Activated T-helper 1 cell treated with anti-CD3 and anti-CD28 coated beads, Interleukin-12 subunit alpha, Interleukin-12 subunit beta, Interleukin-2, Interleukin-4 antibody, amounts not matched to agents 30 ng/mL and 10 ng/mL and 1 ng/mL, durations not matched to agents 14 hours and 24 hours and 36 hours (primary cell): ENCODE data around the gene CHD9. TPM values are rescaled to one million over a fixed set of nuclear protein-coding genes. Genes with fewer than 3 reads are reported as not detected.

ENCODE experiments used
- DNase-seq: peaks from one replicate; pipeline ENCODE4 v3.0.0; 2021; ENCODE audit warnings: low spot score
- H3K27ac Mint-ChIP-seq: one replicate; pipeline ENCODE4 v1.8.0; 2021; ENCODE audit warnings: mild to moderate bottlenecking, mixed read lengths
- H3K27me3 Mint-ChIP-seq: one replicate; pipeline ENCODE4 v1.8.0; 2022; ENCODE audit warnings: mild to moderate bottlenecking, moderate library complexity, mixed read lengths; ENCODE audit not compliant: insufficient read depth
- H3K36me3 Mint-ChIP-seq: one replicate; pipeline ENCODE4 v1.8.0; 2021; ENCODE audit warnings: low read depth, mixed read lengths
- H3K4me1 Mint-ChIP-seq: one replicate; pipeline ENCODE4 v1.8.0; 2021; ENCODE audit warnings: low read depth, mixed read lengths
- H3K4me3 Mint-ChIP-seq: one replicate; pipeline ENCODE4 v1.8.0; 2021; ENCODE audit warnings: mild to moderate bottlenecking, moderate library complexity, mixed read lengths
- H3K9me3 Mint-ChIP-seq: one replicate; pipeline ENCODE4 v1.8.0; 2021; ENCODE audit warnings: mixed read lengths
- intact Hi-C: fragments of 100-400 bp; cut with micrococcal nuclease; formaldehyde crosslinking; loops from one replicate; pipeline ENCODE4 v1.15.1; 2024
- total RNA-seq: library from RNA; stranded (reverse); gene quantifications from 2 replicates; pipeline ENCODE4 v1.2.3, GENCODE V29; 2022

Gene CHD9, protein sequence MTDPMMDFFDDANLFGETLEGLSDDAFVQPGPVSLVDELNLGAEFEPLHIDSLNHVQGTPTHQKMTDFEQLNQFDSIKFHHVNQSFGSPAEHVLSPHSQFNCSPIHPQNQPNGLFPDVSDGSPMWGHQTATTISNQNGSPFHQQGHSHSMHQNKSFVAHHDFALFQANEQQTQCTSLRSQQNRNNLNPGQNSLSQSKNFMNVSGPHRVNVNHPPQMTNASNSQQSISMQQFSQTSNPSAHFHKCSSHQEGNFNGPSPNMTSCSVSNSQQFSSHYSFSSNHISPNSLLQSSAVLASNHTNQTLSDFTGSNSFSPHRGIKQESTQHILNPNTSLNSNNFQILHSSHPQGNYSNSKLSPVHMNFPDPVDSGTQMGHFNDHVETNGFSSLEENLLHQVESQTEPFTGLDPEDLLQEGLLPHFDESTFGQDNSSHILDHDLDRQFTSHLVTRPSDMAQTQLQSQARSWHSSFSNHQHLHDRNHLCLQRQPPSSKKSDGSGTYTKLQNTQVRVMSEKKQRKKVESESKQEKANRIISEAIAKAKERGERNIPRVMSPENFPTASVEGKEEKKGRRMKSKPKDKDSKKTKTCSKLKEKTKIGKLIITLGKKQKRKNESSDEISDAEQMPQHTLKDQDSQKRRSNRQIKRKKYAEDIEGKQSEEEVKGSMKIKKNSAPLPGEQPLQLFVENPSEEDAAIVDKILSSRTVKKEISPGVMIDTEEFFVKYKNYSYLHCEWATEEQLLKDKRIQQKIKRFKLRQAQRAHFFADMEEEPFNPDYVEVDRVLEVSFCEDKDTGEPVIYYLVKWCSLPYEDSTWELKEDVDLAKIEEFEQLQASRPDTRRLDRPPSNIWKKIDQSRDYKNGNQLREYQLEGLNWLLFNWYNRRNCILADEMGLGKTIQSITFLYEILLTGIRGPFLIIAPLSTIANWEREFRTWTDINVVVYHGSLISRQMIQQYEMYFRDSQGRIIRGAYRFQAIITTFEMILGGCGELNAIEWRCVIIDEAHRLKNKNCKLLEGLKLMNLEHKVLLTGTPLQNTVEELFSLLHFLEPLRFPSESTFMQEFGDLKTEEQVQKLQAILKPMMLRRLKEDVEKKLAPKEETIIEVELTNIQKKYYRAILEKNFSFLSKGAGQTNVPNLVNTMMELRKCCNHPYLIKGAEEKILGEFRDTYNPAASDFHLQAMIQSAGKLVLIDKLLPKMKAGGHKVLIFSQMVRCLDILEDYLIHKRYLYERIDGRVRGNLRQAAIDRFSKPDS (N-terminal part only)
- total RNA-seq: 17.0 and 18.3 TPM in 2 replicates

- peak within 1 kb of the TSS; percentile 84 for H3K27ac Mint-ChIP-seq
- peak within 1 kb of the TSS; percentile 89 for H3K4me3 Mint-ChIP-seq
- H3K27me3 Mint-ChIP-seq: no peaks in the 10 kb centered on the region
- intact Hi-C loops: loop anchor here (1.0 to 10.0 kb wide), 13 partner anchors 44 to 690 kb away; partner anchors contain the start of genes AKTIP, FTO and RPGRIP1L
- H3K9me3 Mint-ChIP-seq: no peaks in the 10 kb centered on the region
- H3K36me3 Mint-ChIP-seq: no peaks in the 10 kb centered on the region
- DNase-seq: peak; percentile 71
- peaks cover 25% of the 10 kb centered on the region for H3K4me1 Mint-ChIP-seq
Measured at GRCh38 chr16:53054670-53055485, at the start of gene CHD9. TSS of gene CHD9 (plus strand) at chr16:53054991. CDS start at chr16:53156090, 101,099 bp downstream.

GRCh38 chr16:53007095-53007494, 47.7 kb upstream of the CHD9 start:
- Mint-ChIP-seq H3K9me3 (no peaks in the 10 kb centered on the region), H3K27ac (no peak overlapping the region), H3K27me3 (no peaks in the 10 kb centered on the region), H3K4me1 (no peaks in the 10 kb centered on the region), H3K4me3 (no peak overlapping the region), H3K36me3 (no peaks in the 10 kb centered on the region)
- no peak for DNase-seq
- intact Hi-C loops: no loop called here

DNA sequence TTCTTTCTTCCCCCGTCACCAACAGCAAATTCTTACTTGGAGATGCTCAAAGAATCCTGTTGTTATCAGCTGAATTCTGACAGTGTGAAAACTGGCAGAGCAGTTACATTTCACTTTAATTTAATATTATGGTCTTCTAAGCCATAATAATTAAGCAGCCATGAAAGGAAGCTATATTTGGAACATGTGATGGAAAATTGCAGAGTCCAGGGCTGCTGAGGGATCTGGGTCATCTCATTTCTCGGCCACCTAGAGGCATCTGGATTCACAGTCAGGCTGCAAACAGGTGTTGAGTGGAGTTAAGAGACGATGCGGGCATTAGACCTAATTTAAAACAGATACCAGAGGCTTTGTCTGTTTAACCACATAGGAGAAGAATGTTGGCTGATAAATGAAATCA, 40.5 kb upstream of the CHD9 start:
- Mint-ChIP-seq H3K27ac (no peak overlapping the region), H3K36me3 (no peaks in the 10 kb centered on the region), H3K27me3 (peaks cover 2% of the 10 kb centered on the region)

DNA sequence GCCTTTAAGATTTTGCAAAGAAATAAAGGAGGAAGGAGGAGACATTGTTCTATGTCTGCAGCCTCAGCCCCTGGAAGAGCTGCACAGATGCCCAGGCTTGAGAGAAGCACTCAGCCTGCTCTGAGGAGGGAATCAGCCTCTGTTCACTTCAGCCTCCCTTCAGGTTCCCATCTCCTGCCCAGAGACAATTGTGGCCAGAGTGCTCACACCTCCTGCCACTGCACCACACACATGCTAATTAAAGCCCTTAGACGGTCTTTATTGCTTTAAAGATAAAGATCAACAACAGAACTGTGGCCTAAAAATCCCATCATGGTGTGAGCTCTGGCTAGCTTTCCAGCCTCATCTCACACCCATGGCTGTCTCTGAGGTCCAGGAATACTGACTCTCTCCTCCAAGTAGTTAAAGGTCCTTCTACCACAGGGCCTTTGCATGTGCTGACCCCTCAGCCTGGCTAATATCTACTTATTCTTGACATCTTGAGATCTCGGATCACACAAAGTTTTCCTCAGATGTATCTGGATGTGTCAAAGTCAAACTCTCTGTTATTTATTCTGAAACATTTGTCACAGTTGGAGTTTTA, 35.9 kb upstream of the CHD9 start:
- Mint-ChIP-seq H3K27ac (no peak overlapping the region), H3K4me3 (no peak overlapping the region), H3K9me3 (no peaks in the 10 kb centered on the region), H3K4me1 (peaks cover 2% of the 10 kb centered on the region), H3K27me3 (peaks cover 2% of the 10 kb centered on the region), H3K36me3 (no peaks in the 10 kb centered on the region)
- no peak for DNase-seq
- intact Hi-C loops: no loop called here

More for the DNA sequence above, 40.5 kb upstream of the CHD9 start:
- H3K4me1 Mint-ChIP-seq: no peaks in the 10 kb centered on the region
- intact Hi-C loops: no loop called here
- H3K4me3 Mint-ChIP-seq: no peak overlapping the region
- H3K9me3 Mint-ChIP-seq: no peaks in the 10 kb centered on the region
- no peak for DNase-seq

- DNase-seq: no peak
- Mint-ChIP-seq H3K4me3 (no peak overlapping the region), H3K27ac (no peak overlapping the region), H3K4me1 (peaks cover 5% of the 10 kb centered on the region), H3K9me3 (no peaks in the 10 kb centered on the region), H3K27me3 (no peaks in the 10 kb centered on the region), H3K36me3 (no peaks in the 10 kb centered on the region)
- intact Hi-C loops: no loop called here
Measured at GRCh38 chr16:53022374-53022773, 32.4 kb upstream of the CHD9 start.

GRCh38 chr16:53024045-53024444, 30.7 kb upstream of the CHD9 start:
- intact Hi-C loops: no loop called here
- no peaks in the 10 kb centered on the region for H3K9me3 Mint-ChIP-seq
- H3K27me3 Mint-ChIP-seq: no peaks in the 10 kb centered on the region
- no peak overlapping the region for H3K4me3 Mint-ChIP-seq
- no peaks in the 10 kb centered on the region for H3K36me3 Mint-ChIP-seq
- H3K4me1 Mint-ChIP-seq: peaks cover 5% of the 10 kb centered on the region
- no peak overlapping the region for H3K27ac Mint-ChIP-seq
- no peak for DNase-seq

DNA sequence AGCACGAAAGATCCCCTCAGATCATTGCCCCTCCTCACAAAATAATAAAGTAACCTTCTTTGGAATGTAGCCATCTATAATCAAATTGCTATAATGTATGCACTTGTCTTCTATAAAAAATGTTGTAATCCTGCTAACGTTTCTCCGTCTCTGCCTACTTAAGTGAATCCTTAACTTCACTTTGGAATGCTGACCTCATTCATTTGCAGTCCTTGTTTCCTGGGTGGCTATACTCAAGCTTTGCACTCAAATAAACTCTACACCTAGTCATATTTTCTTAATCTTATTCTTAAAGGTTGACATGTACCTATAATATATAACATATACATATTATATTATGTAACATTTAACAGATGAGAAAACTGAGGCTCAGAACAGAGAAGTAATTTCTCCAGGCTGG, 24.8 kb upstream of the CHD9 start:
- Mint-ChIP-seq H3K4me1 (no peaks in the 10 kb centered on the region), H3K9me3 (no peaks in the 10 kb centered on the region), H3K27ac (no peak overlapping the region), H3K36me3 (no peaks in the 10 kb centered on the region), H3K27me3 (peaks cover 3% of the 10 kb centered on the region), H3K4me3 (no peak overlapping the region)
- intact Hi-C loops: no loop called here
- no peak for DNase-seq

DNA sequence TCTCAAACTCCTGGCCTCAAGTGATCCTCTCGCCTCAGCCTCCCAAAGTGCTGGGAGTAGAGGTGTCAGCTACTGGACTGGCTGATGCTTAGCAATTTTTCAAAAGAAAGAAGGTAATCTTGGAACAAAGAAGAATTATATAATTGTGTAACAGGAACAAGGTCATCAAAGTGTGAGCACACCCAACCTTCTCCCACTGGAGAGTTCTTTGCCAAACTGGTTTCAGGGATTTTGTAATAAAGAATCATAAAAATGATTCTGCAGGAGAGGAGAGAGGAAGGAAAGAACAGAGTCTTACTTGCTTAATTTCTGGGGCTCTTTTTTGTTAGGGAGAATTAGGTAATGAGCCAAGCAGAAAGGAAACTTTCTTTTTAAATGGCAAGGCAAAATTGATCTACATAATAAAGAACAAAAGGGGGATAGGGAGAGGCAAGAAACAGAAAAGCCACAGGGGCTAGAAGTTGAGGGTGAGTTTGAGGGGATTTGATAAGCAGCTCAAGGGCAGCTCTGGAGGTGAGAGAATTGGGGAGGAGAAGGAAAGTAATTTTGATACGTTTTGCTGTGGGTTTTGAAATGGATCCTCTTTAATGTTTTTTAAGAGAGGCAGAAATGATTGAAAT, 23.4 kb upstream of the CHD9 start:
- Mint-ChIP-seq H3K27ac (no peak overlapping the region), H3K36me3 (no peaks in the 10 kb centered on the region), H3K4me1 (no peaks in the 10 kb centered on the region), H3K27me3 (peaks cover 3% of the 10 kb centered on the region), H3K9me3 (no peaks in the 10 kb centered on the region), H3K4me3 (no peak overlapping the region)
- no peak for DNase-seq
- intact Hi-C loops: no loop called here

- no peak overlapping the region for H3K4me3 Mint-ChIP-seq
- no peak overlapping the region for H3K27ac Mint-ChIP-seq
- no peaks in the 10 kb centered on the region for H3K4me1 Mint-ChIP-seq
- peaks cover 7% of the 10 kb centered on the region for H3K27me3 Mint-ChIP-seq
- DNase-seq: no peak
- no peaks in the 10 kb centered on the region for H3K36me3 Mint-ChIP-seq
- intact Hi-C loops: no loop called here
- H3K9me3 Mint-ChIP-seq: no peaks in the 10 kb centered on the region
Measured at GRCh38 chr16:53034306-53034705, 20.5 kb upstream of the CHD9 start.

DNA sequence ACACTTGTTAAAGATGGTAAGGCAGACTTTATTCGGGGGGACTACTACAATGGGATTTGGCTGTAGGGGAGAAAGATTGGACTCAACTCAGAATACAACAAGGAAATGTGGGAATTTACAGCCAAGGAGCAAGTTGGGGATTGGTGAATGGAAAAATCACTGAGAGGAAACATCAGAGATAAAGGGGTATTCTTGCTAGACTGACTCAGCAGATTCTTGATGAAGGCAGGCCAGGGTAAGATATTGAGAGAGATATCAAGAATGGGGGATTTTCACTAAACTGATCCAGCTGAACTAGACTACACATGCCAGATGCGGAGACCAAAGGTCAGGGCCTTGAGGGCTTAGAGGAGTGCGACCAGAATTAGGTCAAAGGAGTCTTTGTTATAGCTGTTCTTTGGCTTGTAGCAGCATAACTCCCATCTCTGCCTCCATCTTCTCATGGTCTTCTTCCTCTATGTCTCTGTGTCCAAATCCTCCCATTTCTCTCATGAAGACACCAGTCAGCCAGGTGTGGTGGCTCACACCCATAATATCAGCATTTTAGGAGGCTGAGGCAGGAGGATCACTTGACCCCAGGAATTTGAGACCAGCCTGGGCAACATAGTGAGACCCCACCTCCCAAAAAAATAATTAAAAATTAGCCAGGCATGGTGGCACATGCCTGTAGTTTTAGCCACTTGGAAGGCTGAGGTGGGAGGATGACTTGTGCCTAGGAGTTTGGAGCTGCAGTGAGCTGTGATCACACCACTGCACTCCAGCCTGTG, 19.4 kb upstream of the CHD9 start:
- Mint-ChIP-seq H3K9me3 (no peaks in the 10 kb centered on the region), H3K4me1 (no peaks in the 10 kb centered on the region), H3K27ac (no peak overlapping the region), H3K27me3 (peaks cover 7% of the 10 kb centered on the region), H3K4me3 (no peak overlapping the region), H3K36me3 (no peaks in the 10 kb centered on the region)
- intact Hi-C loops: no loop called here
- DNase-seq: no peak

DNA sequence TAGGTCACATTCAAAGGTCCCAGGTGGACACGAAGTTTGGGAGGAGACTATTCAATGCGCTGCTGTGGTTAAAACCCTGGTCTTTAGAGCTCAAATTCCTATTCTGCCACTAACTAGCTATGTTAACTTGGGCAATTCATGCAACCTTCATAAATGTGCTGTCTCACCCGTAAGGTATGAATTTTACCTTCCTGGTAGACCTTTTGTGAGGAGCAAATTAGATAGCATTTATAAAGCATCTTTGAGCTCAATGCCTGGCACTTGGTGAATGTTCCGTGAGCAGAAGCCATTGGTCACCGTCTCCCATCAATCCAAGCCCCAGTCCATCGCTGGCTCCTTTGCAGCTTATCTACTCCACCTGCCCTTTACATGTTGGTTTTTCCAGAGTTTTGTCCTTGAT, 18.7 kb upstream of the CHD9 start:
- peaks cover 2% of the 10 kb centered on the region for H3K36me3 Mint-ChIP-seq
- no peak for DNase-seq
- no peak overlapping the region for H3K4me3 Mint-ChIP-seq
- H3K4me1 Mint-ChIP-seq: no peaks in the 10 kb centered on the region
- peaks cover 7% of the 10 kb centered on the region for H3K27me3 Mint-ChIP-seq
- no peak overlapping the region for H3K27ac Mint-ChIP-seq
- intact Hi-C loops: no loop called here
- H3K9me3 Mint-ChIP-seq: no peaks in the 10 kb centered on the region
